ENCODE data around the gene PCNA.
A peak's percentile ranks its signal among the peaks of the same experiment; 100 is the strongest.

The PCNA gene

DNA sequence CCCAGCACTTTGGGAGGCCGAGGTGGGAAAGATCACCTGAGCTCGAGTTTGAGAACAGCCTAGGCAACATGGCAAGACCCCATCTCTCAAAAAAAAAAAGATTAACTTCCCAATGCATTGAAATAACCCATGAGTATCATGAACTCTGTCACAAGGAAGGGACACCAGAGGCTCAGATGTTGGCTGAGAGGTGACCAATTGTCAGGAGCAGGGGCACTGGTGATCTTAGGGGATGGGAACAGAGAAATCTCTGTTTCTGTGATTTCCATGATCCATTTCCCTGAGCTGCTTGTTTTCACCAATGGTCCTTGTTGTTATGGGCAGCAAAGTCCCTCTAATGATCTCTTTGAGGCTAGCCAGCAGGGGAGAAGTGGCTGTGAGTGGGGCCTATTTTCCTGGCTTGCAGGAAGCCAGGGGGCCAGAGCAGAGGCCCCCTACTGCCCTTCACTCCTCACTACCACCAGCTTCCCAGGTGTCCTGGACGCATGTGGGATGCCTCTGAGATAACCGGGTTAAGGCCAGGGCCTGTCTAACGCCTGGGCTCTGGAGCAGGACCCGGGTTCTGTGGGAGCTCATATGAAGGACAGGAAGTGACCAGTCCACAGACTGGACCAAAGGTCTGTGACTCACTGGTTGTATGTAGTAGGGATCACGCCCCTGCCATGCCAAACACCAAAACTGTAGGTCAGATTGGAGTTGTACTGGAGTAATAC lies 54.4 kb downstream of the PCNA start:
- DNase-seq (ENCODE audit: low spot score) = peak; percentile 31

Measured in GM03348 (cell line).